ENCODE data around the gene DSC2.
"Not testable (repeated sequence)": the region's sequence is repeated elsewhere in the genome, so short reads cannot be mapped to it uniquely, and the experiment has no call there.

DSC2 gene

DNA sequence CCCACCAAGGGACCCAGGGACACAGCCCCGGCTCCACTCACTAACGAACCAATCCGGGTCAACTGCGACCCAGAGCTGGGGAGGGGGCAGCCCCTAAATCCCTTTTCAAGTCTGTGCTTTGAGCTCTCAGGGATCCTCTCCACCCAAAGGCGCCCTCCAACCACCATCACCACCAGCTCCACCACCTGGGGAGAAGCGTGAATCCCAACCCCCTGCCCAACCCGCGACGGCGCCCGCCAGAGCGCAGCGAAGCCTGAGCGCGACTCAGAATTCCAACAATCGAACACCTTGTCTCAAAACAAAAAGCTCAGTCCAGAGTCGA is 60.2 kb downstream of the DSC2 start:
- DNase-seq: no peak

- no peak for DNase-seq
Observed at GRCh38 chr18:31041271-31042083, 60.7 kb downstream of the DSC2 start.

DNA sequence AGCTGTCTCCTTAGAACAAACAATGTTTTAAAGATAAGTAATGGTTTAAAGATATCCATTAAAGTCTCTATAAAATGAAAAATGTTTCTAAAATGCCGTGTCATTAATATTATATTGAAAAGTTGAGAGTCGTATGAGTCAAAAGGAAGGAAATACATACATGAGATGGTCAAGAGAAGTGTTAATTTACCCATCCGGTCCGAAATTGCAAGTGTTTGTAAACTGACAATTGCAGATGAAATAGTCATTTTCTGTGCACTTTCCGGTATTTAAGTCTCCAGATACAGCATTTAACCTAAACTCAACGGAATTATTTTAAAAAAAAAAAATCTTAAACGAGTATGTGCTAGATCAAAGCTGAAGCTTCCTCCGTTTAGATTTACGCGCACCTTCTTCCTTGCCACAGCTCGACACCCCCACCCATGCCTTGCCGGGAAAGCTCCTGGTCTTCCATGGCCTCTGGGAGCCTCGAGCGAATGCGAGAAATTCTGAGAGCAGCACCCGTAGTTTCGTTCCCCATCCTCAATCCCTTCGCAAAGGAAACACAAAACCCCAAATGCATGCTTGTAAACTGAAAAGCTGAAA is 61.4 kb downstream of the DSC2 start:
- DNase-seq: no peak

- no peak for DNase-seq
Observed at GRCh38 chr18:31039426-31039825, 62.8 kb downstream of the DSC2 start.

- DNase-seq: not testable (repeated sequence)
Observed at GRCh38 chr18:31037686-31038085, 64.5 kb downstream of the DSC2 start.

DNA sequence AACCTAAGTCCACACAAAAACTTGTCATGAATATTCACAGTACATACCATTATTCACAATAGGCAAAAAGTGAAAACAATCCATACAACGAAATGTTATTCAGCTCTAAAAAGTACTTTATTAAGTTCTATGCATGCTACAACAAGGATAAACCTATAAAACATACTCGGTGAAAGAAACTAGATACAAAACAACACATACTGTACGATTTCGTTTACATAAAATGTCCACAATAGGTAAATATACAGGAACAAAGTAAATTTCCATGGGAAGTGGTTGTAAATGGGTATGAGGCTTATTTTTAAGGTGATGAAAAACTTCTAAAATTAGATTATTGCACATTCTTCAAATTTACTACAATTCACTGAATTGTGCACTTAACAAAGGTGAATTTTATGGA is 67.7 kb downstream of the DSC2 start:
- no peak for DNase-seq

DNA sequence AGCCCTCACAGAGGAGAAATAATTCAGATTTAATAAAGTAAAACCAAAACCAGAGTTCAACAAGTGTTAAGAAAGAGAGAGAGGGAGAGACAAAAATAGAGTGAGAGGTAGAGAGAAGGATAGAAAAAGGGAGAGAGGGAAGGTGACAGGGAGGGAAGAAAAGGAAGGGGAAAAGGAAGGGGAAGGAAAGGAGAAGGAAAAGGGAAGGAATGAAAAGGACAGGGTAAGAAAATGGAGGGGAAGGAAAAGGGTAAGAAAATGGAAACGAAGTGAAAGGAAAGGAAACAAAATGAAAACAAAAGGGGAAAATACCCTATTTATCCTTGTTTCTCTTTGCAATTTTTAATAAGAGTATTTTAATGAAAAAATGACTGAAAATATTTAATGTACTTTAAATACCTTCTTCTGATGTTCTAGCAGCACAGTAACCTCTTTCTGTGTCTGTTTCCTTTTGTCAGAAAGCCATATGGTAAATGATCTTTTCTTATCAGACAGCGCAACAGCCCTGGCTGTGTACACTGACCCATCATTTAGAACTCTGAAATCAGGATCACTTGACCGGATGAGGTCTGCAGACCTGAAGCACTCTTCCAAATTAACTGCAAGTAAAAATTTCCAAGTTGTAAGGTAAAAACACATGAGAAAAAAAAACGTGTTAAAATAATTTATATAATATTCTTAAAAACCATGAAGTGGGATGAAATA is 71.5 kb downstream of the DSC2 start:
- DNase-seq: no peak

- DNase-seq: no peak
Observed at GRCh38 chr18:31015715-31016434, 86.3 kb downstream of the DSC2 start.

DNA sequence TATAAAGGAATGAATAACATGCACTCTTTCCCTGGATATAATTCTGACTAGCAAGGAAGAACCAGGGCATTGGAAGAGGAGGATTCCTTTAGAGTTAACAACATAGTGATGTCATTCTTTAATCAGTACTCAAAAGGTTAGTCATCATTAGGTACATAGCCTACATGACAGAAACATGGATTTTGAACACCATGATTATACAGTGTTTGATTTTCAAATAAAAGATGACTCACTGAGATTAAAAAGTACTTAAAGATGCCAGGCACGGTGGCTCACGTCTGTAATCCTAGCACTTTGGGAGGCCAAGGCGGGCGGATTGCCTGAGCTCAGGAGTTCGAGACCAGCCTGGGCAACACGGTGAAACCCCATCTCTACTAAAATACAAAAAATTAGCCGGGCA is 90.8 kb downstream of the DSC2 start:
- DNase-seq: not testable (repeated sequence)

DNA sequence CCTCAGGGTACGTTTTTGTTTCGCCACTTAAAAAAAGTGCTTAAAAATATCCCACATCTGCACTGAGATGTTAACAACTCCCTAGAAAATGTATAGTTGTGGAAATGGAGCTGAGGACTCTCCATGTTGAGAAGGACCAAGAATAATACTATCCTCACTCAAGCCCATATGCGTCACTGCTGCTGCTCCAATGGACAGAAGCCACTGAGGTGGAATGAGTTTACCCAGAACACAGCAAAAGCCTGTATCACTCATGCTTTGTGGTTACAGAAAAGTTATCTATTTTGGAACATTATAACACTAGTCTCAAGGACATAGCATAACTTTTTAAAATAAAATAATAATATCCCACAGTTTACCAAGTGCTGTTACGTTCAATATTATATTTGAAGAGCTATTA is 91.6 kb downstream of the DSC2 start:
- no peak for DNase-seq

Data from activated T-cell treated with anti-CD3 and anti-CD28 coated beads, Interleukin-2, amount 50 U/mL, for 1 hour (primary cell).